ENCODE data around the gene THADA. TPM values are rescaled to one million over a fixed set of nuclear protein-coding genes. Genes with fewer than 3 reads are reported as not detected.
"Not testable (repeated sequence)": the region's sequence is repeated elsewhere in the genome, so short reads cannot be mapped to it uniquely, and the experiment has no call there.

THADA gene, protein sequence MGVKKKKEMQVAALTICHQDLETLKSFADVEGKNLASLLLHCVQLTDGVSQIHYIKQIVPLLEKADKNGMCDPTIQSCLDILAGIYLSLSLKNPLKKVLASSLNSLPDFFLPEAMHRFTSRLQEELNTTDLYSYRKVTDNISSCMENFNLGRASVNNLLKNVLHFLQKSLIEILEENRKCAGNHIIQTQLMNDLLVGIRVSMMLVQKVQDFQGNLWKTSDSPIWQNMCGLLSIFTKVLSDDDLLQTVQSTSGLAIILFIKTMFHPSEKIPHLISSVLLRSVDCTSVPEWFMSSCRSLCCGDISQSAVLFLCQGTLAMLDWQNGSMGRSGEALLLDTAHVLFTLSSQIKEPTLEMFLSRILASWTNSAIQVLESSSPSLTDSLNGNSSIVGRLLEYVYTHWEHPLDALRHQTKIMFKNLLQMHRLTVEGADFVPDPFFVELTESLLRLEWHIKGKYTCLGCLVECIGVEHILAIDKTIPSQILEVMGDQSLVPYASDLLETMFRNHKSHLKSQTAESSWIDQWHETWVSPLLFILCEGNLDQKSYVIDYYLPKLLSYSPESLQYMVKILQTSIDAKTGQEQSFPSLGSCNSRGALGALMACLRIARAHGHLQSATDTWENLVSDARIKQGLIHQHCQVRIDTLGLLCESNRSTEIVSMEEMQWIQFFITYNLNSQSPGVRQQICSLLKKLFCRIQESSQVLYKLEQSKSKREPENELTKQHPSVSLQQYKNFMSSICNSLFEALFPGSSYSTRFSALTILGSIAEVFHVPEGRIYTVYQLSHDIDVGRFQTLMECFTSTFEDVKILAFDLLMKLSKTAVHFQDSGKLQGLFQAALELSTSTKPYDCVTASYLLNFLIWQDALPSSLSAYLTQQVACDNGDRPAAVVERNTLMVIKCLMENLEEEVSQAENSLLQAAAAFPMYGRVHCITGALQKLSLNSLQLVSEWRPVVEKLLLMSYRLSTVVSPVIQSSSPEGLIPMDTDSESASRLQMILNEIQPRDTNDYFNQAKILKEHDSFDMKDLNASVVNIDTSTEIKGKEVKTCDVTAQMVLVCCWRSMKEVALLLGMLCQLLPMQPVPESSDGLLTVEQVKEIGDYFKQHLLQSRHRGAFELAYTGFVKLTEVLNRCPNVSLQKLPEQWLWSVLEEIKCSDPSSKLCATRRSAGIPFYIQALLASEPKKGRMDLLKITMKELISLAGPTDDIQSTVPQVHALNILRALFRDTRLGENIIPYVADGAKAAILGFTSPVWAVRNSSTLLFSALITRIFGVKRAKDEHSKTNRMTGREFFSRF (N-terminal part only)
- 10 to 100 TPM; 16.2 to 24.7 (median 18.2) TPM for polyA plus RNA-seq (ENCODE audit: insufficient read length in 10 of 10)
- long read RNA-seq, donor 1, partial matches to known transcripts: 0 of 1 reads
- long read RNA-seq, donor 1, other reads (novel, unspliced or antisense): 0 of 1 reads
- long read RNA-seq, donor 2: 0 reads
- long read RNA-seq, donor 3: 0 reads
- long read RNA-seq, donor 4, partial matches to known transcripts: 0 of 1 reads
- long read RNA-seq, donor 4, other reads (novel, unspliced or antisense): 0 of 1 reads
- long read RNA-seq, donor 5: 0 reads
- long read RNA-seq, donor 6, full-length matches to known transcripts: 1 of 1 reads
- long read RNA-seq, donor 6, partial matches to known transcripts: 0 of 1 reads
- long read RNA-seq, donor 6, other reads (novel, unspliced or antisense): 0 of 1 reads
- long read RNA-seq, donor 7: 0 reads
- long read RNA-seq, donor 8, partial matches to known transcripts: 0 of 1 reads
- long read RNA-seq, donor 8, other reads (novel, unspliced or antisense): 0 of 1 reads
- long read RNA-seq, donor 9: 0 reads

DNA sequence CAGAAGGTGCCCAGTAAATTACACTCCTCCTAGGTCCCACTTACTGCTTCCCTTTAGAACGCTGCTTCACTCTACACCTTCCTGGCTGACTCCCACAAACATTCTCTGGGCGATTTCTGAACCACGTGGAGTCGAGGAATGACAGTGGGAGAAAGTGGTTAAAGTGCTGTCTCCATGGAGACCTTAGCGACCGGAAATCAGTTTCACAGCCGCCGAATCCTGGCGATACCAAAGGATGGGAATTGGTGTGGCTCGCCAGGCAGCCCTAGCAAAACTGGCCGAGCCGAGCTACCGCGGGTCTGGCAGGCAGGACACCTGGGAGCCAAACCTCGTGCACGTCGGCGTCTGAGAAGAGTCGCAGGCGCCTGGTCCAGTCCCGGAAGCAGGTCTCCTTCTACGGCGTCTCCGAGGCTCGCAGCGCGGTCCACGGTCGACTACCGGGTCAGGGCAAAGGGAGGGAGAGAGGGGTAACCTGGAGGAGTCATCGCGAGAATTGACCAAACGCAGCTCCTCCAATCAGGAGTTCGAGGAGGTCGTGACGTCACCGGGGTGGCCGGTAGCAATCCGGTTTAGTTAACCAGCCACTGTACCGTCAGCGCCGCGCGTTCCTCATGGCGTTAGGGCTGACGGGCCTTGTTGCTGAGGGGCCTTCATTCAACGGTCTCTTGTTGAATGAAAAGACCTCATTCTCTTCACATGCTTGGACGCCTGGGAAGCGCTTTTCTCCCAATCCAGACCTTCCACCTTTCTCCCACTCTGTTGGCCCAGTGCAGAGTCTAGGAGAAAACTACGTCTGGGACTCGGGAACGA lies at the start of gene THADA:
THADA (minus strand) TSS at position 436 of the 810 bp plus-strand sequence. CDS start 3,646 bp downstream, outside the sequence.
- peak; percentile 99 to 100 (median 99) for DNase-seq

DNA sequence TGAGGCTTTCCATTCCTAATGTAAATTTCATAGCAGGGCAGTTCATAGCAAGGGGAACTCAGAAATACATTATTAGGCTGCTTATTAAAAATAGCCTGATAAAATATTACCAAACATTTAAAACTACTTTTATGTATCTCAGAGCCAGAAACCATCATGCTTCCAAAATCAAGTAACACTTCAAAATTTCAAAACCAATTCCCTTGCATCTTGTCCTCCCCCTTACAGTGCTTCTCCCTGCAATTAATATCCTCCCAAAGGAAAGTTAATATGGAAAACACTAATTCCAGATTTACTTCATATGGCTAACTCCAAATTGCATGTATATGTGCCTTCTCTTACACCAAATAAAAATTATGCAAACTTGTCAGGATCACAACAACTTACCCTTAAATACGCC lies 47.8 kb upstream of the THADA start:
- DNase-seq: no peak

DNA sequence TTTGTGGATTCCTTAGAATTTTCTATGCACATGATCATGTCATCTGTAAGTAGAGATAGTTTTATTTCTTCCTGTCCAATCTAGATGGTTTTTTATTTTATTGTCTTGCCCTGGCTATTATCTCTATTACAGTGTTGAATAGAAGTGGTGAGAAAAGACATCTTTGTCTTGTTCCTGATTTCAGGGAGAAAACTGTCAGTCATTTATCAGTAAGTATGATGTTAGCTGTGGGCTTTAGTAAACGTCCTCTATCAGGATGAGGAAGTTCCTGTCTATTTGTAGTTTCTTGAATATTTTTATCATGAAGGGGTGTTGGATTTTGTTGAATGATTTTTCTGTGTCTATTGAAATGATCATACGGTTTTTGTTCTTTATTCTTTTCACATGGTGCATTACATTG lies 46.5 kb upstream of the THADA start:
- no peak for DNase-seq

DNA sequence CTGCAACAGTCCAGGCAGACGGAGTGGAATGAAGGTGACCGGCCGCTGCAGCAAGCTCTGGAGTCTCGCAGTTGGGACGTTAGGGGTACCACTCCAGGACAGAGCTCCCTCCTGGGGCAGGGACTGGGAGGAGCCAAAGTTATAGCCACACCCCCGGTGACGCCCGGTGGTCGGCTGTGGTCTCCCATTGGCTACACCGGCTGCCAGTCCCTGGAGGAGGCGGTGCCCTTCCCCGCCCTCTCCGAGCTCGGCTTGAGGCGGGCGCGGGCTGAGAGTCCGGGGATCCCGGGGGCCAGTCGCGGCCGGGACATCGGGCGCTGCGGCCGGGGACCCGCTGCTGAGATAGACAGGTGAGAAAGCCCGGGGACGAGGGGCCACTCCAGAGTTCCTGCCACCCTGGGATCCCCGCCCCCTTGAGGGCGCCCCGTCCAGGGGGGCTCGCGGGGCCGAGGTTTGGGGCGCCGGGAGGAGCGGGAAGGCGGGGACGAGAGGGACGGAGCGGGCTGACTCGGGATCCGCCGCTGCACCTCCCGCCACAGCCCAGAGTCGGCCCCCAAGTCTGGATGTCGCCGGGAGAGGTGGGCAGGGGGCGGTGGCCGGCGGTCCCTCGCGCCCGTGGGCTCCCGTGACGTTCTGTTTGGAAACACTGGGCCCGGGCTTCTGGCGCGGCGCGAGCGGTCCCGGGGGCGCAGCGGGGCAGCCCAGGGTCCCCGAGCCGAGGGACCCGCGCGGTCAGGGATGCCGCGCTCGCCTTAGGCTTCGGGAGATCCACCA lies 41.4 kb upstream of the THADA start, which contains the start of gene PLEKHH2:
PLEKHH2 (plus strand) TSS at position 231 of the 774 bp plus-strand sequence. CDS start 7,414 bp downstream, outside the sequence.
- DNase-seq: peak; percentile 84 to 94 (median 89)

DNA sequence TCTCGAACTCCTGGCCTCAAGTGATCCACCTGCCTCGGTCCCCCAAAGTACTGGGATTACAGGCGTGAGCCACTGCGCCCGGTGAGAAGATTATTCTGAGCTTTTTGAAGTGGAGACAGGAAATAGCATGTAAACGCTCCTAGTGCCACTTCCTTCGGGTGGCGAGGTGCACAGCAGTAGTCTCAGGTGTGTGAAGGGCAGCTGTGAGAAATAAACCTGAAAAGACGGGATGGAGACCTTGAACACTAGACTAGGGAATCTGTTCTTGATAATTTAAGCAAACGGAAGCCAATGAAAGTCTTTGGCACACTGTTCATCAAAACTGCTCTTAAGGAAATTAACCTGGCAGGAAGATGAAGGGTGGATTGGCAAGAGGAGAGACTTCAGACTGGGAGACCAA lies 40.8 kb upstream of the THADA start:
- DNase-seq: no peak

DNA sequence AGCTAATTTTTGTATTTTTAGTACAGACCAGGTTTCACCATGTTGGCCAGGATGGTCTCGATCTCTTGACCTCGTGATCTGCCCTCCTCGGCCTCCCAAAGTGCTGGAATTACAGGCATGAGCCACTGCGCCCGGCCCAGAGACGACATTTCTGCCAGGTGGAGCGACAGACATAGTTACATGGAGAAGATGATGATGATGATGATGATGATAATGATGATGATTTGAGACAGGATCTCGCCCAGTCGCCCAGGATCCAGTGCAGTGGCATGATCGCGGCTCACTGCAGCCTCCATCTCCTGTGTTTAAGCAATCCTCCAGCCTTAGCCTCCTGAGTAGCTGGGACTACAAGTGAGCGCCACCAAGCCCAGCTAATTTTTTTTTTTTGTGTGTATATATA lies 40.3 kb upstream of the THADA start:
- not testable (repeated sequence) for DNase-seq

DNA sequence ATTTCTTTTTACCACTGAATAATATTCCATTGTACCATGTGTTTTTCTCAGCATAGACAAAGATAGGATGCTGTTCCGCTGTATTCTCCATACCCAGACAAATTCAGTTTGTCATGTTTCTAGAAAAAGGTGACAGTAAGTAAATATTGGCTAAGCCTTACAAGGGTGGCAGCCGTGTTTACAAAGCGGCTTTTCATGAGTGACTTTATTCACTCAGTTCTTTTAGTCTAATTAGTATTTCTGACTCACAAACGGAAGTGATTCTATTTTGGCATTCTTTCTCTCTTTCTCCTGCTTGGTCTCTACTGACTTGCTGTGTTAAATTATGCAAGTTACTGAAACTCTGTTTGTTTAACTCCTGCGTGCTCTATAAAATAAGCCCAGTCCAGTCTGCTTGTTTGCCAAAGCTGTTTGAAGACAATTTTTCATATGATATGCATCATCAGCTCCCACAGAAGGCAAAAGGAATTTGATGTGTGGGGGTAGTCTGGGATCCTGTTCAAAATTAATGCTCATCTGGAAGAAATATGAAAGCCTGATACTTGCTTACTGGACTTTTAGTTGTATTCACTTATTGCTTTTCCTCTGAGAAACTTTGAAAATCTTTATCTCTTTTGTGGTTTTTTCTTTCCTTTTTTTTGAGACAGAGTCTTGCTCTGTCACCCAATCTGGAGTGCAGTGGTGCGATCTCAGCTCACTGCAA lies 38.9 kb upstream of the THADA start:
- peak; percentile 66 to 82 (median 74) for DNase-seq

DNA sequence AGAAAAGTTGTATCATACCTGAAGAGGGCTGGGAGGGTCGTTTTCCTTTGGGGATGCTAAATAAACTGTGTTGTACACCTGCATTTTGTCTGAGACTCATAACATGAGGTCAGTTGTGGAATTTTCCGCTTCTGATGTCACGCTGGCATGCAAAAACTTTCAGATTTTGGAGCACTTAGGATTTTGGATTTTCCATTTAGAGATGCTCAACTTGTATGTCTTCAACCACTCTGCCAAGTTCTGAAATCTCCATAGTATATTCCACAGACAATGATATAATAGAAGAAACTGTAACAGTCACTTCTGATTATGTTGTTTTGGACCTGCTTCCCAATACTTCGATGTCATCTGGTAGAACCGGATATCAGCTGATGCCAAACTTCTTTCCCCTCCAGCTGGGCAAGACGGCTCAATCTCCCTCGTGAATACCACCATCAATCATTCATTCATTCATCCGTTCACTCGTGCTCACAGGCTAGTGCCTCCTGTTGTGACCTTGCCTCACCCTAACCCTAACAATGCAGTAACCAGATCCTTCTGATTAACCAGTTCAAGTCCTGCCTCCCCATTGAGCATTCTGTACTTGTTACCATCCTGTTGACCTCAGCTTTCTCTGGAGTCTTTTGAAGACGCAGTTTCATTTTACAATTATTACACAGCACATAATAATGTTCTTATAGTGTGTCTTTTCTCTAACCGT lies 35.9 kb upstream of the THADA start:
- DNase-seq: peak in 2 of 3 donors; percentile 39 to 53

DNA sequence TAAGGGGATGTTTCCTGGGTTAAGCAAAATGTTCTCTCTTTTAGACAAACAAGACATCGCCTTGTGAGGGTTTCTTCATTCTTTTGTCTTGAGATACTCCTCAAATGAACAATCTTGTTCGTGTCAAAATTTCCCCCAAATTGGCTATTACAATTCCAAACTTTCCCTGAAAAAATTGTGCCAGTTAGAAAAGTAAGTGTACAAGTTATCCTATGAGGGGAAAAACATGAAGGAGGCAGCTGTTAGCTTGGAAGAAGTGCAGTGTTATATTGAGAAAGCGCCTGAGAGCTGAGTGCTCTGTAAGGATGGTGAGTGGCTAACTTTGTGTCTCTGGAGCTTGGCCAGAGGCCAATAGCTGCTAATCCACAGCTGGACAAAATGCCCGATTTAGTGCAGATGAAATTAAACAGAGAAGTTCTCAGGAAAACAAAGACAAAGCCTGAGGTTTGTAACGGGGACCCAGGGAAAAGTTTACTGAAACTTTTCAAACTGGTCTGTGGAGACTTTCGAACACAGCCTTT lies 27.2 kb upstream of the THADA start:
- peak in 1 of 3 donors; percentile 36 for DNase-seq

DNA sequence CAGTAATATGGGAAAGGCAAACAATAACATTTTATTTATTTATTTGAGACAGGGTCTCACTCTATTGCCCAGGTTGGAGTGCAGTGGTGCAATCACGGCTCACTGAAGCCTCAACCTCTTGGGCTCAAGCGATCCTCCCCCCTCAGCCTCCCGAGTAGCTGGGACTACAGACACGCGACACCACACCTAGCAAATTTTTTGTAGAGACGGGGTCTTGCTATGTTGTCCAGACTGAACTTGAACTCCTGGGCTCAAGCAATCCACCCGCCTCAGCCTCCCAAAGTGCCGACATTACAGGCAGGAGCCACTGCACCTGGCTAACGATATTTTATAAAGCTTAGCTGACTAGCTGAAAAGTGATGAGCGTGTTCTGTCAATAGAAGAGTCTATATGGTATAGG lies 23.7 kb upstream of the THADA start:
- DNase-seq: no peak

DNA sequence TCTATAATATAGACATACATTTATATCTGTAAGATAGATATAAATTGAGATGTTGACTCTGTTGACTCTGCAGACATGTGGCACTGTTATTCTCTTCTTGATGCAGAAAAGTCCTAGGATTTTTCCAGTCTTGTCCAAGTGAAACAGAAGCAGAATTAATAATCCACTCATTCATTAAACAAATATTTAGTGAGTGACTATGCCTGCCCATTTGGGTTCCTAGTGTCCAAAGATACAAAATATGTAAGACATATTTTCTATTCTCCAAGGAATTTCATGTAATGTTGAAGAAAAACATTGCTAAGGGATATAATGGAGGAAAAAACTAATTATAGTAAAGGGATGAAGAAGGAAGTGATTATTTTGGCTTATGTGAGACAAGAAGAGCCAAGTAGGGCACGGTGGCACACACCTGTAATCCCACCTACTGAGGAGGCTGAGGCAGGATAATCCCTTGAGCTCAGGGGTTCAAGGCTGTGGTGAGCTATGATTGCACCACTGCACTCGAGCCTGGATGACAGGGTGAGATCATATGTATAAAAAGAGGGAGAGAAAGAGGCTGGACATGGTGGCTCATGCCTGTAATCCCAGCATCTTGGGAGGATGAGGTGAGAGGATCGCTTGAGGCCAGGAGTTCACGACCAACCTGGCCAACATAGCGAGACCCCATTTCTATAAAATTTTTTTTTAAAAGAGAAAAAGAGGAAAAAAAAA lies 21.3 kb upstream of the THADA start:
- no peak for DNase-seq

DNA sequence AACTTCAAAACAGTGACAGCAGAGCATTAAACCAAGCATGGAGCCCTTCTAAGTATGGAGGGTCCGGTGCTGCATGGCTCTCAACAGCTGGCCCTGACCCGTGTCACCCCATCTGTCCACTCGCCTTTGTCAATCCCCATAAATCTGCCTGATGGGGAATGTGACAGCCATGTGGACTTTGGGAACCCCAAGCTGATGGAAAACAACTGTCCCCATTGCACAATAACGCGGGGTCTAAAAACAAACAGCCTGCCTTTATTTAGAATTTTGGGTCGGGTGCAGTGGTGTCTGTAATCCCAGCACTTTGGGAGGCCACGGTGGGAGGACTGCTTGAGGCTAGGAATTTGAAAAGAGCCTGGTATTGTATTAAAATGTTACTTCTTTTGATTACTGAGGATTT lies 17.1 kb upstream of the THADA start:
- no peak for DNase-seq

DNA sequence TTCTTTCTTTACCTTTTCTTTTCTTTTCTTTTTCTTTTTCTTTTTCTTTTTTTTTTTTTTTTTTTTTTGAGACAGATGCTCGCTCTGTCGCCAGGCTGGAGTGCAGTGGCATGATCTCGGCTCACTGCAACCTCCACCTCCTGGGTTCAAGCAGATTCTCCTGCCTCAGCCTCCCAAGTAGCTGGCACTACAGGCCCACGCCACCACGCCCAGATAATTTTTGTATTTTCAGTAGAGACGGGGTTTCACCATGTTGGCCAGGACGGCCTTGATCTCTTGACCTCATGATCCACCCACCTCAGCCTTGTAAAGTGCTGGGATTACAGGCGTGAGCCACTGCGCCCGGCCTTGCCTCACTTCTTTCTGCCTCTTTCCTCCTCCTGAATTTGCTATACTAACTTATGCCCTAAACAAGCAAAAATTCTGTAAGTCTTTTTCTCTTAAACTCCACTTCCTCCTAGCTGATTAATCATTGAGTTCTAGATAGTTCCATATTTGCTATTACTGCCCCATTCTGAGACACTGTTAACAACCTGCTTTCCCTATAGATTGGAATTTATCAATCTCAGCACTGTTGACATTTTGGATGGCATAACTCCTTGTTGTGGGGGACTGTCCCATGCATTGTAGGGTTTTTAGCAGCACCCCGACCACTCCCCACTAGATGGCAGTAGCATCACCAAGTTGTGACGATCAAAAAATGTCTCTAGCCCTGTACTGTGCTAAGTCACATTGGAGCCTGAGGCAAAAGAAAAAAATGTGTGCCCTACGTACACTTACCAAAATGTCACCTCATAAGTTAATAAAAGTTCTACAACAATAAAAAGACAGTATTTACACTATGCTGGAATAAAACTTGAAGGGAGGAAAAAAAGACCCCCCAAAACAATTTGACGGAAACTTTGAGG lies 16.4 kb upstream of the THADA start:
- peak; percentile 65 to 86 (median 85) for DNase-seq

DNA sequence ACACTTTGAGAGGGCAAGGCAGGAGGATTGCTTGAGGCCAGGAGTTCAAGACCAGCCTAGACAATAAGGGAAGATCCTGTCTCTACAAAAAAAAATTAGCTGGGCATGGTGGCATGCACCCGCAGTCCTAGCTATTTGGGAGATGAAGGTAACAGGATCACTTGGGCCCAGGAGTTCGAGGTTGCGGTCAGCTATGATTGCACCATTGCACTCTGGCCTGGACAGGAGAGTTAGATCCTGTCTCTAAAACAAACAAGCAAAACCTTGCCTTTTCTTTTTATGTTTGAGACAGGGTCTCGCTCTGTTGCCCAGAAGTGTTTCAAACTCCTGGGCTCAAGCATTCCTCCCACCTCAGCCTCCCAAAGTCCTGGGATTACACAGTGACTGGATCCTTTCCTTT lies 14.5 kb upstream of the THADA start:
- no peak for DNase-seq

DNA sequence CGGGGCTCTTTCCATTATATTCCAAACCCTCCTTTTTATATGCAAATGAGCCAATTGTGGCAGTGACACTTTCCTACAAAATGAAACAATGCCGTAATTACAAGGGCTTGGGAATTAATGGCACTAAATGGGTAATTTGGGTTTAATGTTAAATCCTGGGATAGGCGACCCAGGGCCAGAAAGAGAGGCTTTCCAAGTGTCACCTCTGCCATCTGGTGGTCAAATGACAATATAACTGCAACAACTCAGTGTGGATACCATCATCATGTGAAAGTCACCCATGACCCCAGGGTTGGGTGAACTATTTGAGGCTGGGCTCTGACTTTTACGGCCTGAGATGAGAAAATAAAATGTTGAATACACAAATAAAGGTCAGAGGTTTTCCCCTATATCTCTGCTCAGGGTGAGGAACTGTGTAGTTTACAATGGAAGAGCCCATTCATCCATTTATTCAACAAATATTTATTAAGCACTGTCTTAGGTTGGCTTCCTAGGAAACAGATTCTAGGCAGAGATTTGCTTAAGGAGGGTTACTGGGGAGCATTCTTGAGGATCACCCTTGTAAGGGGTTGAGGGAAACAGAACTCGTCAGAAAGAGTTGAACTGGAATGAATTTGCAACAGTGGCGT lies 13.6 kb upstream of the THADA start:
- peak; percentile 38 to 70 (median 42) for DNase-seq
